K562 (cell line): ENCODE results near the gene DYNC1H1.

Experiments
- BHLHE40 ChIP-seq: IDR thresholded peaks from 2 replicates; pipeline ENCODE4 v1.6.1; 2011; ENCODE audit warnings: low read length, improper control_type of control experiment
- CTCF ChIP-seq, 3 experiments: IDR thresholded peaks in 2 of 3; conservative IDR thresholded peaks in 1 of 3; 2 replicates each; pipeline ENCODE4 v1.5.1; 2011 to 2012; ENCODE audit warnings: low read length in 3 of 3, mild to moderate bottlenecking in 3 of 3, control low read depth in 2 of 3, improper control_type of control experiment in 1 of 3, inconsistent platforms in 1 of 3, low read depth in 1 of 3, mixed read lengths in 1 of 3, moderate library complexity in 1 of 3; ENCODE audit not compliant: insufficient read depth in 2 of 3
- ETV5 ChIP-seq: sonication (generic); formaldehyde crosslinking; IDR thresholded peaks from 2 replicates; pipeline ENCODE4 v1.4.0; 2020; ENCODE audit warnings: low read depth, mild to moderate bottlenecking, missing genetic modification reagents
- EZH2 ChIP-seq: IDR thresholded peaks from 2 replicates; pipeline ENCODE4 v1.6.1; 2012; ENCODE audit warnings: low read depth, mild to moderate bottlenecking, inconsistent platforms, low read length, borderline replicate concordance
- FOXK2 ChIP-seq, 2 experiments: fragments of 450-650 bp; IDR thresholded peaks in 1 of 2; conservative IDR thresholded peaks in 1 of 2; 2 replicates each; pipeline ENCODE4 v1.6.1; 2016; ENCODE audit warnings: low read depth in 2 of 2, mild to moderate bottlenecking in 1 of 2
- KLF10 ChIP-seq: fragments of 250-450 bp; sonication (Bioruptor Pico); IDR thresholded peaks from 2 replicates; pipeline ENCODE4 v1.6.1; 2021; ENCODE audit warnings: matching md5 sums
- MTF1 ChIP-seq: fragments of 250-450 bp; sonication (Bioruptor Pico); IDR thresholded peaks from 2 replicates; pipeline ENCODE4 v1.9.0; 2021; ENCODE audit warnings: moderate library complexity, mild to moderate bottlenecking, inconsistent platforms, borderline replicate concordance
- MYBL2 ChIP-seq, 2 experiments: fragments of 450-650 bp in 1 of 2; sonication (generic) in 1 of 2; formaldehyde crosslinking in 1 of 2; IDR thresholded peaks; 2 replicates each; pipeline versions ENCODE4 v1.6.1 to v1.8.1; 2017 to 2022; ENCODE audit warnings: borderline replicate concordance in 1 of 2, inconsistent platforms in 1 of 2, low read depth in 1 of 2, mild to moderate bottlenecking in 1 of 2, missing genetic modification reagents in 1 of 2, moderate library complexity in 1 of 2
- STAT6 ChIP-seq: sonication (generic); formaldehyde crosslinking; IDR thresholded peaks from 2 replicates; pipeline ENCODE4 v1.8.1; 2023; ENCODE audit warnings: mild to moderate bottlenecking, missing genetic modification reagents
- TAF1 ChIP-seq: IDR thresholded peaks from 2 replicates; pipeline ENCODE4 v1.6.1; 2011; ENCODE audit warnings: mild to moderate bottlenecking, low read length, moderate library complexity; ENCODE audit not compliant: insufficient read depth, control insufficient read depth, severe bottlenecking; ENCODE audit errors: extremely low read depth
- TOE1 ChIP-seq, 2 experiments: fragments of 450-650 bp in 1 of 2; sonication (generic) in 1 of 2; formaldehyde crosslinking in 1 of 2; IDR thresholded peaks; 2 replicates each; pipeline versions ENCODE4 v1.7.1 to v1.8.0; 2016 to 2022; ENCODE audit warnings: borderline replicate concordance in 2 of 2, mild to moderate bottlenecking in 2 of 2, antibody characterized with exemption in 1 of 2, inconsistent platforms in 1 of 2, low read depth in 1 of 2, missing genetic modification reagents in 1 of 2, moderate library complexity in 1 of 2
- USF2 ChIP-seq: sonication (generic); formaldehyde crosslinking; IDR thresholded peaks from 2 replicates; pipeline ENCODE4 v1.5.0; 2020; ENCODE audit warnings: missing genetic modification reagents
- ZNF785 ChIP-seq: fragments of 250-450 bp; sonication (Bioruptor Pico); IDR thresholded peaks from 2 replicates; pipeline ENCODE4 v1.4.0; 2020; ENCODE audit warnings: mild to moderate bottlenecking

GRCh38 chr14:101929096-101929495 is 35.3 kb upstream of the DYNC1H1 start:
- TF ChIP-seq MTF1 (CRISPR knock-in tag) (no peak), MYBL2 (IDR thresholded peaks at IDR 0.05; ENCODE audit: low read depth) (no peak), MYBL2 (CRISPR knock-in tag; IDR thresholded peaks at IDR 0.05; ENCODE audit: borderline replicate concordance) (no peak), TOE1 (IDR thresholded peaks at IDR 0.05; ENCODE audit: borderline replicate concordance) (no peak), TOE1 (CRISPR knock-in tag; IDR thresholded peaks at IDR 0.05; ENCODE audit: borderline replicate concordance, low read depth) (no peak), CTCF (IDR thresholded peaks at IDR 0.05 in 2 of 3, conservative IDR thresholded peaks at IDR 0.05 in 1 of 3; ENCODE audit: insufficient read depth in 2 of 3, low read depth in 1 of 3, low read length in 3 of 3) (no peak), TAF1 (no peak), KLF10 (CRISPR knock-in tag) (no peak), USF2 (CRISPR knock-in tag) (no peak), ETV5 (CRISPR knock-in tag) (no peak), STAT6 (CRISPR knock-in tag) (no peak), FOXK2 (conservative IDR thresholded peaks at IDR 0.05 in 1 of 2, IDR thresholded peaks at IDR 0.05 in 1 of 2; ENCODE audit: low read depth in 2 of 2) (no peak), BHLHE40 (no peak), EZH2 (no peak), ZNF785 (CRISPR knock-in tag) (no peak)
